ENCODE measurements around the gene NID1.

DNA sequence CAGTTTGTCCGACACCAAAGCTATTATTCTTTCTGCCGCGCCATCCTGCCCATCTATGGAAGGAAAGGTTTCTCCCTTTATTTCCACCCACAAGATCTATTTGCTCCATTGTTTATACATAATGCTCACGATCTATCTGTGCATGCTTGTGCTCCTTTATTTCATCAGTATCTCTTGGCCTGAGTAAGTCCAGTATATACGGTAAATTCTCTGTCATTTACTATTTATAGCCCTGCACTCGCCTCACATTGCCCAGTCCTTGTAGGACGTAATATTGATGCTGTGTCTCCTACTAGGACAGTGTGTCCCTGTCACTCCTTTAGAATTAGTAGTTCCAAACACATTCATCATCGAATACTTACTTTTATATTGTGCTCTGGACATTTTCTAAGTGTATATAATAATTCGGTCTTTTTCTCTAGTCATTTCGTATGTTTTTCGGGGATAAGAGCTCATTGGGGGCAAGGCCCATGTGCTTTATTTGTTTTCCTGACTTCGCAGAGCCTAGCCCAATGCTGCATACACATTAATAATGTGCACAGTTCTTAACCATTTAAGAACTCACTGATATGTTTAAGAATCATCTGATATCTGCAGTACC is 3.1 kb upstream of the NID1 start:
- TF ChIP-seq POLR2AphosphoS5 (IDR thresholded peaks at IDR 0.05) = peak; percentile 80 to 99 (median 93)
- no peak for TF ChIP-seq POLR2A (IDR thresholded peaks at IDR 0.05)
